ENCODE data around the gene SOX13. TPM values are rescaled to one million over a fixed set of nuclear protein-coding genes. Genes with fewer than 3 reads are reported as not detected.

SOX13 gene
- total RNA-seq, 1 donor from 2014 or later: 8.2 TPM

DNA sequence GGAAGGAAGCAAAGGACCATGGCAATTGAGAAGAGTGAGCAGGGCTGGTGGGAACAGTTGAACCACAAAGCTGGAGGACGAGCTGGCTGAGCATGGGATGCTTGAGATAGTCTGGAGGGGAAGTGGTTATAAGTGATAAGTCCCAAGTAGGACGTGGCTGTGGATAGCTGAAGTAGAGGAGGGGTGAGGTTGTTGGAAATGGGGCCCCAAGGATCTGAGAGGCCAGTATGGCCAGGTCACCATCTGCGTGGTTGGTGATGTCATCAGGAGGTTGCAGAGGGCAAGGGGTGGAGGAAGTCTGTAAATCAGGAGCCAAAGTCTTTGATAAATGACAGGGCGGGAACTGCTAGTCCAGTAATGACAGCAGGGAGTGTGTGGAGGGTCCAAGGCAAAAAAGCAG is 104.2 kb downstream of the SOX13 start:
- no peak overlapping the region for H3K4me3 ChIP-seq (ENCODE audit: low read depth, low read length)
- no peaks in the 10 kb centered on the region for H3K36me3 ChIP-seq (ENCODE audit: control insufficient read depth, insufficient read depth, low read length)
- no peaks in the 10 kb centered on the region for H3K27me3 ChIP-seq (ENCODE audit: control insufficient read depth, insufficient read depth, low read length)
- TF ChIP-seq, protein P1, sequence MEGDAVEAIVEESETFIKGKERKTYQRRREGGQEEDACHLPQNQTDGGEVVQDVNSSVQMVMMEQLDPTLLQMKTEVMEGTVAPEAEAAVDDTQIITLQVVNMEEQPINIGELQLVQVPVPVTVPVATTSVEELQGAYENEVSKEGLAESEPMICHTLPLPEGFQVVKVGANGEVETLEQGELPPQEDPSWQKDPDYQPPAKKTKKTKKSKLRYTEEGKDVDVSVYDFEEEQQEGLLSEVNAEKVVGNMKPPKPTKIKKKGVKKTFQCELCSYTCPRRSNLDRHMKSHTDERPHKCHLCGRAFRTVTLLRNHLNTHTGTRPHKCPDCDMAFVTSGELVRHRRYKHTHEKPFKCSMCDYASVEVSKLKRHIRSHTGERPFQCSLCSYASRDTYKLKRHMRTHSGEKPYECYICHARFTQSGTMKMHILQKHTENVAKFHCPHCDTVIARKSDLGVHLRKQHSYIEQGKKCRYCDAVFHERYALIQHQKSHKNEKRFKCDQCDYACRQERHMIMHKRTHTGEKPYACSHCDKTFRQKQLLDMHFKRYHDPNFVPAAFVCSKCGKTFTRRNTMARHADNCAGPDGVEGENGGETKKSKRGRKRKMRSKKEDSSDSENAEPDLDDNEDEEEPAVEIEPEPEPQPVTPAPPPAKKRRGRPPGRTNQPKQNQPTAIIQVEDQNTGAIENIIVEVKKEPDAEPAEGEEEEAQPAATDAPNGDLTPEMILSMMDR (IDR thresholded peaks at IDR 0.05; ENCODE audit: insufficient read depth, low read length, poor library complexity, severe bottlenecking): no peak
- DNase-seq (ENCODE audit: low read depth): no peak

Other genes starting within 250 kb of the SOX13 start
- 70.0 and 83.4 TPM in 2 replicates for gene SNRPE, start 211.5 kb upstream of the SOX13 start, total RNA-seq
- gene ETNK2, start 78.9 kb downstream of the SOX13 start, total RNA-seq: 19.0 and 29.5 TPM in 2 replicates
- 5.2 and 9.1 TPM in 2 replicates for gene REN, start 93.2 kb downstream of the SOX13 start, total RNA-seq
- gene KISS1, start 123.4 kb downstream of the SOX13 start, total RNA-seq: 3.9 and 8.8 TPM in 2 replicates
- gene GOLT1A, start 140.9 kb downstream of the SOX13 start, total RNA-seq: 5.0 and 9.2 TPM in 2 replicates

All from kidney epithelial cell (primary cell).